ENCODE results near the gene ZNF385B. TPM values are rescaled to one million over a fixed set of nuclear protein-coding genes. Genes with fewer than 3 reads are reported as not detected.

ZNF385B gene
- total RNA-seq, 4 donors from 2014 or later, result 0.89 to 3.6 (median 1.8) TPM

DNA sequence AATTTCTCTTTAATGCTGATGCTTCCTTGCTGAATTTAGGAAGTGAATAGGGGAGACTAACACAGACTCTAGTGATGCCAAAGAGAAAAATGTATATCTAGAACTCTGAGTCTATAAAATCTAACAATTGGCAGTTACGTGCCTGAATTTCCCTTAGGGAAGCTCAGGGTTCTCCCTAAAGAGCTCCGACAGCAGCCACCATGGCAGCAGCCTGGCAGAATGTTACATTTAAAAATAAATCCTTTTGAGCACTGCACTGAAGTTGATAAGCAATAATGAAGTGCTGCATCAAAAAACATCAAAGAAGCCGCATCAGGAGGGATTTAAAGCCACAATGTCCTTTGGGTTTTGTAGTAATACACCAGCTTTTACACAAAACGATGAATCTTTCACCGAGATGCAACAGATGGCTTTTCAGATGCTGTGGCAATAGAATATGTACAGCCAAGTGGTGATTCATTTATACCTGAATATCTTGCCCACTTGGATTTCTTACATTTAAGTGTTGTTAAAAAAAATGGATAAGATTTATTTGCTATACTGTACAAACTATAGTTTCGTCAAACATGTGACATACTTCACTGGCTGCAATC, 305.6 kb downstream of the ZNF385B start:
- Histone ChIP-seq H3K36me3 (no peaks in the 10 kb centered on the region), H3K27me3 (no peaks in the 10 kb centered on the region), H3K9me3 (no peaks in the 10 kb centered on the region), H3K4me1 (no peaks in the 10 kb centered on the region), H3K4me3 (no peak overlapping the region), H3K27ac (no peak overlapping the region)
- DNase-seq (ENCODE audit: low spot score in 2 of 2), result no peak
- 48% methylated on average over 6 of the region's 6 CpGs for WGBS
- no peak for TF ChIP-seq CTCF (IDR thresholded peaks at IDR 0.05)
- no peak for TF ChIP-seq POLR2AphosphoS5 (IDR thresholded peaks at IDR 0.05)
- TF ChIP-seq POLR2A (IDR thresholded peaks at IDR 0.05), result no peak
- no peak for TF ChIP-seq EP300 (IDR thresholded peaks at IDR 0.05)

DNA sequence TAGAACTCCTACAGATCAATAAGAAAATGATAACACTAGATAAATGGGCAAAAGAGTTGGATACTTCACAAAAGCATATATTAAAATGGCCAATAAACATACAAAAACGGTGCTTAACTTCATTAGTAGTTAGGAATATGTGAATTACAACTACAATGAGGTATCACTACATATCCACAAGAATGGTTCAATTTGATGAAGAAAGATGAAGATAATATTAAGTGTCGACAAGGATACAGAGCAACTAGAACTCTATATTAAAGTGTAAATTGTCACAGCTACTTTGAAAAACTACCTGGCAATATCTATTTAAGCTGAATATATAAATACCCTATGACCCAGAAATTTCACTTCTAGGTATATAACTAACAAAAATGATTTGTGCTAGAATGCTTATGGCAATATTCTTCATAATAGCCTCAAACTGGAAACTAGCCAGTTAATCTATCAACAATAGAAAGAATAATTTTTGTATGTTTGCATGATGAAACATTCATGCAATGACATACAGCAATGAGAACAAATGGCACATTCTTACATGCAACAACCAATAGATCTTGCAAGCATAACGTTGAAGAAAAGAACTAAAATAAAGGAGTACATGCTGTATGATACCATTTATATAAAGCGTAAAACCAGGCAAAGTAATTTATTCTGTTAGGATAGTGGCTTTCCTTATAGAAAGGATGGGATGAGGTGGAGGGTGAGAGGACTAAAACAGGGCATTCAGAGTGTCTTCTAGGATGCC, 306.6 kb downstream of the ZNF385B start:
- 89% methylated on average over 4 of the region's 4 CpGs for WGBS
- H3K27ac ChIP-seq, result no peak overlapping the region
- H3K36me3 ChIP-seq, result no peaks in the 10 kb centered on the region
- no peak for DNase-seq (ENCODE audit: low spot score in 2 of 2)
- no peak for TF ChIP-seq POLR2AphosphoS5 (IDR thresholded peaks at IDR 0.05)
- no peak for TF ChIP-seq EP300 (IDR thresholded peaks at IDR 0.05)
- TF ChIP-seq CTCF (IDR thresholded peaks at IDR 0.05), result no peak
- no peak for TF ChIP-seq POLR2A (IDR thresholded peaks at IDR 0.05)
- H3K9me3 ChIP-seq, result no peaks in the 10 kb centered on the region
- no peaks in the 10 kb centered on the region for H3K27me3 ChIP-seq
- no peak overlapping the region for H3K4me3 ChIP-seq
- H3K4me1 ChIP-seq, result no peaks in the 10 kb centered on the region

- Histone ChIP-seq H3K27me3 (no peaks in the 10 kb centered on the region), H3K36me3 (no peaks in the 10 kb centered on the region), H3K4me3 (no peak overlapping the region), H3K4me1 (no peaks in the 10 kb centered on the region), H3K27ac (no peak overlapping the region), H3K9me3 (no peaks in the 10 kb centered on the region)
- WGBS, result 84% methylated on average over 3 of the region's 3 CpGs
- TF ChIP-seq EP300 (IDR thresholded peaks at IDR 0.05) (no peak), CTCF (IDR thresholded peaks at IDR 0.05) (no peak), POLR2A (IDR thresholded peaks at IDR 0.05) (no peak), POLR2AphosphoS5 (IDR thresholded peaks at IDR 0.05) (no peak)
- no peak for DNase-seq (ENCODE audit: low spot score in 2 of 2)
These were observed 308.0 kb downstream of the ZNF385B start for GRCh38 chr2:179553382-179553781.

- no peaks in the 10 kb centered on the region for H3K27me3 ChIP-seq
- no peaks in the 10 kb centered on the region for H3K9me3 ChIP-seq
- no peak overlapping the region for H3K4me3 ChIP-seq
- no peaks in the 10 kb centered on the region for H3K4me1 ChIP-seq
- H3K27ac ChIP-seq, result no peak overlapping the region
- no peak for DNase-seq (ENCODE audit: low spot score in 2 of 2)
- no peaks in the 10 kb centered on the region for H3K36me3 ChIP-seq
- TF ChIP-seq CTCF (IDR thresholded peaks at IDR 0.05), result no peak
- TF ChIP-seq EP300 (IDR thresholded peaks at IDR 0.05), result no peak
- TF ChIP-seq POLR2AphosphoS5 (IDR thresholded peaks at IDR 0.05), result no peak
- no peak for TF ChIP-seq POLR2A (IDR thresholded peaks at IDR 0.05)
- 68% methylated on average over 1 of the region's 1 CpG for WGBS
These were observed 309.8 kb downstream of the ZNF385B start for GRCh38 chr2:179551539-179552045.

DNA sequence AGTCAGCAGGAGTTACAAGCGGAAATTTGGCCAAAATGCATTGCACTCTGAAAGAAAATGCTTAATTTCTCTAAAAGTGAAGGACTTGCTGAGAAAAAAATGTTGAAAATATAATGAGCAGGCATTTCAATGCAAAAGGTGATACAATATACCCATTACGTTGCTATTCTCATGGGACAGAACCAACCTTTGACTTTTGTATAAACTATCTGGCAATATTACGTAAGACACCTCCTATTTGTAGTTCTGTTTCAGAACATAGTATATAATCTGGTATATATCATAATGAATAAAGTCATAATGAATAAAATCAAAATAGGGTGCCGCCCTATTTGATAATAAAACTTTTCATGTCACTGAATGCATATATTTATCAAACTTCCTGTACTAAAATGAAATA, 310.6 kb downstream of the ZNF385B start:
- Histone ChIP-seq H3K27ac (no peak overlapping the region), H3K4me1 (no peaks in the 10 kb centered on the region), H3K9me3 (no peaks in the 10 kb centered on the region), H3K4me3 (no peak overlapping the region), H3K36me3 (no peaks in the 10 kb centered on the region), H3K27me3 (no peaks in the 10 kb centered on the region)
- TF ChIP-seq POLR2A (IDR thresholded peaks at IDR 0.05), result no peak
- TF ChIP-seq POLR2AphosphoS5 (IDR thresholded peaks at IDR 0.05), result no peak
- TF ChIP-seq CTCF (IDR thresholded peaks at IDR 0.05), result no peak
- no peak for TF ChIP-seq EP300 (IDR thresholded peaks at IDR 0.05)
- WGBS, result 89% methylated on average over 4 of the region's 4 CpGs
- DNase-seq (ENCODE audit: low spot score in 2 of 2), result no peak
